K562 (cell line): ENCODE measurements around the gene FGD6. TPM values are rescaled to one million over a fixed set of nuclear protein-coding genes. Genes with fewer than 3 reads are reported as not detected.

ENCODE experiments used
- ARNT ChIP-seq, 2 experiments: fragments of 450-650 bp; IDR thresholded peaks; 2 replicates each; pipeline ENCODE4 v1.6.1; 2016; ENCODE audit warnings: mild to moderate bottlenecking in 1 of 2
- C11orf30 ChIP-seq: fragments of 450-650 bp; IDR thresholded peaks from 2 replicates; pipeline ENCODE4 v1.6.1; 2016; ENCODE audit warnings: low read depth, mild to moderate bottlenecking
- CTBP1 ChIP-seq: fragments of 450-650 bp; IDR thresholded peaks from 2 replicates; pipeline ENCODE4 v1.6.1; 2016; ENCODE audit warnings: borderline replicate concordance
- EHMT2 ChIP-seq: fragments of 450-650 bp; IDR thresholded peaks from 2 replicates; pipeline ENCODE4 v1.6.1; 2018; ENCODE audit warnings: antibody characterized with exemption
- GATA2 ChIP-seq: sonication (generic); formaldehyde crosslinking; IDR thresholded peaks from 2 replicates; pipeline ENCODE4 v1.4.0; 2020; ENCODE audit warnings: mild to moderate bottlenecking, missing genetic modification reagents
- GTF2E2 ChIP-seq: fragments of 200-800 bp; sonication (Bioruptor generic); IDR thresholded peaks from 2 replicates; pipeline ENCODE4 v1.6.1; 2016; ENCODE audit warnings: missing genetic modification characterization, missing compliant biosample characterization
- HCFC1 ChIP-seq: IDR thresholded peaks from 2 replicates; pipeline ENCODE4 v1.6.1; 2012; ENCODE audit warnings: low read depth, low read length, improper control_type of control experiment
- MLX ChIP-seq, 2 experiments: fragments of 450-650 bp in 1 of 2; sonication (generic) in 1 of 2; formaldehyde crosslinking; conservative IDR thresholded peaks; 2 replicates each; pipeline versions ENCODE4 v1.4.0 to v1.8.1; 2020 to 2022; ENCODE audit warnings: mild to moderate bottlenecking in 1 of 2, missing genetic modification reagents in 1 of 2
- NCOA4 ChIP-seq: fragments of 450-650 bp; IDR thresholded peaks from 2 replicates; pipeline ENCODE4 v1.6.1; 2018; ENCODE audit warnings: mild to moderate bottlenecking; ENCODE audit not compliant: partially characterized antibody
- NFE2 ChIP-seq: IDR thresholded peaks from 2 replicates; pipeline ENCODE4 v1.6.1; 2014; ENCODE audit warnings: antibody characterized with exemption, low read depth
- POU5F1 ChIP-seq: fragments of 150-350 bp; IDR thresholded peaks from 2 replicates; pipeline ENCODE4 v1.6.1; 2014; ENCODE audit warnings: borderline replicate concordance, low read length, low read depth, mild to moderate bottlenecking; ENCODE audit not compliant: partially characterized antibody
- RCOR1 ChIP-seq, 2 experiments: IDR thresholded peaks; 2 replicates each; pipeline ENCODE4 v1.6.1; 2012; ENCODE audit warnings: low read depth in 2 of 2, low read length in 2 of 2, borderline replicate concordance in 1 of 2, improper control_type of control experiment in 1 of 2
- SOX6 ChIP-seq: fragments of 450-650 bp; IDR thresholded peaks from 2 replicates; pipeline ENCODE4 v1.6.1; 2014; ENCODE audit warnings: mild to moderate bottlenecking
- STAG1 ChIP-seq: sonication (generic); formaldehyde crosslinking; IDR thresholded peaks from 2 replicates; pipeline ENCODE4 v1.5.0; 2020; ENCODE audit warnings: missing genetic modification reagents, borderline replicate concordance
- TAF1 ChIP-seq: IDR thresholded peaks from 2 replicates; pipeline ENCODE4 v1.6.1; 2011; ENCODE audit warnings: mild to moderate bottlenecking, low read length, moderate library complexity; ENCODE audit not compliant: insufficient read depth, control insufficient read depth, severe bottlenecking; ENCODE audit errors: extremely low read depth
- TCF7L2 ChIP-seq: fragments of 150-350 bp; IDR thresholded peaks from 2 replicates; pipeline ENCODE4 v1.6.1; 2016; ENCODE audit warnings: low read depth, mild to moderate bottlenecking, low read length, moderate library complexity
- TCFL5 ChIP-seq: fragments of 250-450 bp; sonication (Bioruptor Pico); conservative IDR thresholded peaks from 2 replicates; pipeline ENCODE4 v1.6.1; 2021; ENCODE audit warnings: mild to moderate bottlenecking, moderate library complexity, matching md5 sums
- TOE1 ChIP-seq, 2 experiments: fragments of 450-650 bp in 1 of 2; sonication (generic) in 1 of 2; formaldehyde crosslinking in 1 of 2; IDR thresholded peaks; 2 replicates each; pipeline versions ENCODE4 v1.7.1 to v1.8.0; 2016 to 2022; ENCODE audit warnings: borderline replicate concordance in 2 of 2, mild to moderate bottlenecking in 2 of 2, antibody characterized with exemption in 1 of 2, inconsistent platforms in 1 of 2, low read depth in 1 of 2, missing genetic modification reagents in 1 of 2, moderate library complexity in 1 of 2
- TRIM24 ChIP-seq, 2 experiments: fragments of 450-650 bp; IDR thresholded peaks; 2 replicates each; pipeline ENCODE4 v1.6.1; 2016
- ZNF717 ChIP-seq: fragments of 250-450 bp; sonication (Bioruptor Pico); IDR thresholded peaks from 2 replicates; pipeline ENCODE4 v1.5.0; 2021
- polyA plus RNA-seq, 8 experiments: library from polyadenylated mRNA; depleted of rRNA in 4 of 8; stranded (reverse) in 5 of 8; unstranded in 3 of 8; fragments of >200 nt; fragmentation: Nextera tagmentation in 2 of 8; fragmentation: Illumina TruSeq in 1 of 8; extraction: Ambion mirVana in 2 of 8; extraction: Trizol in 1 of 8; gene quantifications; 2 replicates each; pipeline versions ENCODE4 v1.2.1 to v1.2.3, GENCODE V29; 2011 to 2014; ENCODE audit warnings: inconsistent platforms in 1 of 8, missing spikeins in 1 of 8
- total RNA-seq, 7 experiments: library from RNA; depleted of rRNA in 6 of 7; stranded (reverse); fragments of >200 nt in 6 of 7; fragmentation: Illumina TruSeq in 2 of 7; extraction: Trizol in 2 of 7; gene quantifications; 2 replicates each; pipeline versions ENCODE4 v1.2.1 to v1.2.3, GENCODE V29; 2011 to 2021; ENCODE audit warnings: low replicate concordance in 1 of 7
- TF ChIP-seq, protein P1 (sequence below): fragments of 450-650 bp; formaldehyde crosslinking; IDR thresholded peaks from 2 replicates; pipeline ENCODE4 v1.4.0; 2020; ENCODE audit warnings: mild to moderate bottlenecking
- TF ChIP-seq, protein P2 (sequence below): fragments of 450-650 bp; formaldehyde crosslinking; IDR thresholded peaks from 2 replicates; pipeline ENCODE4 v1.4.0; 2020; ENCODE audit warnings: mild to moderate bottlenecking, moderate library complexity

The FGD6 gene
- total and polyA plus RNA-seq, 9 of the 15 experiments (the other 6 are each of a cell fraction or from before 2014, with no cell fraction given), result 1.5 to 11.1 (median 5.8) TPM

- TF ChIP-seq TCFL5 (CRISPR knock-in tag) (no peak), ZNF717 (CRISPR knock-in tag) (no peak), NCOA4 (no peak), POU5F1 (no peak), TOE1 (IDR thresholded peaks at IDR 0.05; ENCODE audit: borderline replicate concordance) (peak; percentile 81), TOE1 (CRISPR knock-in tag; IDR thresholded peaks at IDR 0.05; ENCODE audit: borderline replicate concordance, low read depth) (no peak), SOX6 (peak; percentile 87), TRIM24 (IDR thresholded peaks at IDR 0.05) (peak; percentile 81 to 88), EHMT2 (peak; percentile 74; the same call in 1 of the 2 replicates), RCOR1 (IDR thresholded peaks at IDR 0.05; ENCODE audit: borderline replicate concordance in 1 of 2, low read depth in 2 of 2, low read length in 2 of 2) (peak in 1 of 2 experiments; percentile 89; a peak in 3 of 4 replicates), CTBP1 (peak; percentile 97), GATA2 (no peak), GTF2E2 (tag) (no peak), C11orf30 (peak; percentile 92), ARNT (IDR thresholded peaks at IDR 0.05) (peak in 1 of 2 experiments; percentile 86; a peak in 1 of 4 replicates), NFE2 (peak; percentile 92), TCF7L2 (no peak), HCFC1 (peak; percentile 12; the same call in 1 of the 2 replicates), STAG1 (CRISPR knock-in tag) (no peak), MLX (CRISPR knock-in tag; conservative IDR thresholded peaks at IDR 0.05) (no peak), TAF1 (no peak)
- TF ChIP-seq, protein P1, sequence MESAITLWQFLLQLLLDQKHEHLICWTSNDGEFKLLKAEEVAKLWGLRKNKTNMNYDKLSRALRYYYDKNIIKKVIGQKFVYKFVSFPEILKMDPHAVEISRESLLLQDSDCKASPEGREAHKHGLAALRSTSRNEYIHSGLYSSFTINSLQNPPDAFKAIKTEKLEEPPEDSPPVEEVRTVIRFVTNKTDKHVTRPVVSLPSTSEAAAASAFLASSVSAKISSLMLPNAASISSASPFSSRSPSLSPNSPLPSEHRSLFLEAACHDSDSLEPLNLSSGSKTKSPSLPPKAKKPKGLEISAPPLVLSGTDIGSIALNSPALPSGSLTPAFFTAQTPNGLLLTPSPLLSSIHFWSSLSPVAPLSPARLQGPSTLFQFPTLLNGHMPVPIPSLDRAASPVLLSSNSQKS (CRISPR knock-in tag), result no peak
- TF ChIP-seq, protein P2, sequence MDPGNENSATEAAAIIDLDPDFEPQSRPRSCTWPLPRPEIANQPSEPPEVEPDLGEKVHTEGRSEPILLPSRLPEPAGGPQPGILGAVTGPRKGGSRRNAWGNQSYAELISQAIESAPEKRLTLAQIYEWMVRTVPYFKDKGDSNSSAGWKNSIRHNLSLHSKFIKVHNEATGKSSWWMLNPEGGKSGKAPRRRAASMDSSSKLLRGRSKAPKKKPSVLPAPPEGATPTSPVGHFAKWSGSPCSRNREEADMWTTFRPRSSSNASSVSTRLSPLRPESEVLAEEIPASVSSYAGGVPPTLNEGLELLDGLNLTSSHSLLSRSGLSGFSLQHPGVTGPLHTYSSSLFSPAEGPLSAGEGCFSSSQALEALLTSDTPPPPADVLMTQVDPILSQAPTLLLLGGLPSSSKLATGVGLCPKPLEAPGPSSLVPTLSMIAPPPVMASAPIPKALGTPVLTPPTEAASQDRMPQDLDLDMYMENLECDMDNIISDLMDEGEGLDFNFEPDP (CRISPR knock-in tag), result no peak
Measured at GRCh38 chr12:95204141-95204866, 13.0 kb downstream of the FGD6 start (continued).
